Liver (tissue), 3 donors: Measurements from ENCODE around the gene MRPL49.

Experiments
- GABPA ChIP-seq, 2 donors: IDR thresholded peaks in 1 of 2; conservative IDR thresholded peaks in 1 of 2; 2 replicates each; pipeline ENCODE4 v1.6.1; 2016; ENCODE audit warnings: antibody characterized with exemption in 2 of 2, mild to moderate bottlenecking in 1 of 2, moderate library complexity in 1 of 2
- MAX ChIP-seq: IDR thresholded peaks from 2 replicates; pipeline ENCODE4 v1.6.1; 2016; ENCODE audit warnings: antibody characterized with exemption
- RAD21 ChIP-seq, 2 donors: IDR thresholded peaks; 2 replicates each; pipeline ENCODE4 v1.6.1; 2016; ENCODE audit warnings: antibody characterized with exemption in 2 of 2, mild to moderate bottlenecking in 2 of 2
- TAF1 ChIP-seq: conservative IDR thresholded peaks from 2 replicates; pipeline ENCODE4 v1.6.1; 2016; ENCODE audit warnings: antibody characterized with exemption, mild to moderate bottlenecking
- YY1 ChIP-seq: IDR thresholded peaks from 2 replicates; pipeline ENCODE4 v1.6.1; 2016; ENCODE audit warnings: antibody characterized with exemption, mild to moderate bottlenecking
- TF ChIP-seq, protein P1 (sequence below): fragments of 150-350 bp; IDR thresholded peaks from 2 replicates; pipeline ENCODE4 v1.5.1; 2017; ENCODE audit warnings: improper control_type of control experiment, low read depth, low read length; ENCODE audit not compliant: missing input control
- TF ChIP-seq, protein P2 (sequence below): IDR thresholded peaks from 2 replicates; pipeline ENCODE4 v1.6.1; 2016; ENCODE audit warnings: antibody characterized with exemption
- donor health status: healthy.
- donor health status: healthy.

GRCh38 chr11:65107078-65107477 is 15.0 kb upstream of the MRPL49 start:
- TF ChIP-seq TAF1 (no peak), GABPA (IDR thresholded peaks at IDR 0.05 in 1 of 2, conservative IDR thresholded peaks at IDR 0.05 in 1 of 2) (no peak), RAD21 (IDR thresholded peaks at IDR 0.05) (no peak), MAX (no peak), YY1 (no peak)
- TF ChIP-seq, protein P1, sequence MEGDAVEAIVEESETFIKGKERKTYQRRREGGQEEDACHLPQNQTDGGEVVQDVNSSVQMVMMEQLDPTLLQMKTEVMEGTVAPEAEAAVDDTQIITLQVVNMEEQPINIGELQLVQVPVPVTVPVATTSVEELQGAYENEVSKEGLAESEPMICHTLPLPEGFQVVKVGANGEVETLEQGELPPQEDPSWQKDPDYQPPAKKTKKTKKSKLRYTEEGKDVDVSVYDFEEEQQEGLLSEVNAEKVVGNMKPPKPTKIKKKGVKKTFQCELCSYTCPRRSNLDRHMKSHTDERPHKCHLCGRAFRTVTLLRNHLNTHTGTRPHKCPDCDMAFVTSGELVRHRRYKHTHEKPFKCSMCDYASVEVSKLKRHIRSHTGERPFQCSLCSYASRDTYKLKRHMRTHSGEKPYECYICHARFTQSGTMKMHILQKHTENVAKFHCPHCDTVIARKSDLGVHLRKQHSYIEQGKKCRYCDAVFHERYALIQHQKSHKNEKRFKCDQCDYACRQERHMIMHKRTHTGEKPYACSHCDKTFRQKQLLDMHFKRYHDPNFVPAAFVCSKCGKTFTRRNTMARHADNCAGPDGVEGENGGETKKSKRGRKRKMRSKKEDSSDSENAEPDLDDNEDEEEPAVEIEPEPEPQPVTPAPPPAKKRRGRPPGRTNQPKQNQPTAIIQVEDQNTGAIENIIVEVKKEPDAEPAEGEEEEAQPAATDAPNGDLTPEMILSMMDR, result no peak
- TF ChIP-seq, protein P2, sequence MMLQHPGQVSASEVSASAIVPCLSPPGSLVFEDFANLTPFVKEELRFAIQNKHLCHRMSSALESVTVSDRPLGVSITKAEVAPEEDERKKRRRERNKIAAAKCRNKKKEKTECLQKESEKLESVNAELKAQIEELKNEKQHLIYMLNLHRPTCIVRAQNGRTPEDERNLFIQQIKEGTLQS, result no peak
